HL-60/S4 treated with retinoic acid at 250 ng/mL for 4 days and 3 days (cell line): ENCODE results near the gene FRG2C.
"Not testable (repeated sequence)": the region's sequence is repeated elsewhere in the genome, so short reads cannot be mapped to it uniquely, and the experiment has no call there.

Experiments
- in situ Hi-C: fragments of 300-500 bp; cut with MboI; formaldehyde crosslinking; loops from 2 replicates; pipeline ENCODE4 v1.7.0; 2022; ENCODE audit warnings: low sequenced_read_pairs

FRG2C gene

GRCh38 chr3:75664028-75664427 lies at the start of gene FRG2C:
Gene FRG2C (plus strand): TSS chr3:75664328. CDS start chr3:75664380, 52 bp downstream.
- in situ Hi-C loops, result not testable (repeated sequence)

- in situ Hi-C loops, result not testable (repeated sequence)
These were observed 45.3 kb upstream of the FRG2C start for GRCh38 chr3:75618666-75619305.

GRCh38 chr3:75619481-75620031 lies 44.6 kb upstream of the FRG2C start:
- in situ Hi-C loops, result not testable (repeated sequence)

- in situ Hi-C loops, result not testable (repeated sequence)
These were observed 42.4 kb upstream of the FRG2C start for GRCh38 chr3:75621772-75622171.

- in situ Hi-C loops, result not testable (repeated sequence)
These were observed 40.5 kb upstream of the FRG2C start for GRCh38 chr3:75623656-75624055.

GRCh38 chr3:75630887-75631535 lies 33.1 kb upstream of the FRG2C start:
- in situ Hi-C loops, result not testable (repeated sequence)

GRCh38 chr3:75631541-75631940 lies 32.6 kb upstream of the FRG2C start:
- in situ Hi-C loops, result no loop called here

GRCh38 chr3:75638947-75639346 lies 25.2 kb upstream of the FRG2C start:
- in situ Hi-C loops, result not testable (repeated sequence)

- in situ Hi-C loops, result not testable (repeated sequence)
These were observed 23.0 kb upstream of the FRG2C start for GRCh38 chr3:75641107-75641517.

GRCh38 chr3:75643031-75643800 lies 20.9 kb upstream of the FRG2C start:
- in situ Hi-C loops, result not testable (repeated sequence)

GRCh38 chr3:75645548-75645947 lies 18.6 kb upstream of the FRG2C start:
- in situ Hi-C loops, result not testable (repeated sequence)

GRCh38 chr3:75650191-75650590 lies 13.9 kb upstream of the FRG2C start:
- in situ Hi-C loops, result no loop called here

GRCh38 chr3:75655101-75655904 lies 8.8 kb upstream of the FRG2C start:
- in situ Hi-C loops, result not testable (repeated sequence)

GRCh38 chr3:75655956-75656355 lies 8.2 kb upstream of the FRG2C start:
- in situ Hi-C loops, result not testable (repeated sequence)

GRCh38 chr3:75658411-75659107 lies 5.6 kb upstream of the FRG2C start:
- in situ Hi-C loops, result not testable (repeated sequence)

- in situ Hi-C loops, result not testable (repeated sequence)
These were observed 5.1 kb upstream of the FRG2C start for GRCh38 chr3:75659108-75659433.

- in situ Hi-C loops, result not testable (repeated sequence)
These were observed 1.5 kb downstream of the FRG2C start for GRCh38 chr3:75665626-75666025.

- in situ Hi-C loops, result not testable (repeated sequence)
These were observed 3.9 kb downstream of the FRG2C start for GRCh38 chr3:75667757-75668701.

- in situ Hi-C loops, result not testable (repeated sequence)
These were observed 4.7 kb downstream of the FRG2C start for GRCh38 chr3:75668759-75669347.
